ENCODE data around the gene MROH8. TPM values are rescaled to one million over a fixed set of nuclear protein-coding genes. Genes with fewer than 3 reads are reported as not detected.

MROH8 gene
- total and polyA plus RNA-seq, 2 of the 13 experiments (the other 11 are each of a cell fraction or from before 2014, with no cell fraction given): 2.6 to 5.5 TPM

GRCh38 chr20:37147250-37147649, 32.1 kb downstream of the MROH8 start:
- Histone ChIP-seq H3K36me3 (replicated peaks in 1 of 2; ENCODE audit: control insufficient read depth in 1 of 2, insufficient read depth in 2 of 2, low read length in 2 of 2) (no peaks in the 10 kb centered on the region), H2AFZ (ENCODE audit: low read length) (no peak overlapping the region), H3K27ac (ENCODE audit: extremely low read length, insufficient read depth, low read length) (no peak overlapping the region), H3K4me3 (replicated peaks in 1 of 3; ENCODE audit: insufficient read depth in 1 of 3, low read depth in 2 of 3, low read length in 3 of 3) (no peak overlapping the region), H3K79me2 (ENCODE audit: insufficient read depth, low read length) (no peaks in the 10 kb centered on the region), H3K4me1 (ENCODE audit: insufficient read depth, low read length) (peaks cover 11% of the 10 kb centered on the region), H3K27me3 (ENCODE audit: control insufficient read depth in 1 of 2, insufficient read depth in 2 of 2, low read length in 2 of 2) (no peaks in the 10 kb centered on the region), H4K20me1 (ENCODE audit: insufficient read depth, low read length) (no peaks in the 10 kb centered on the region), H3K9ac (ENCODE audit: insufficient read depth, low read depth, low read length) (no peak overlapping the region), H3K9me3 (ENCODE audit: low read length) (no peaks in the 10 kb centered on the region), H3K4me2 (ENCODE audit: low read depth, low read length) (no peak overlapping the region)
- ChIA-PET POLR2A (interaction anchor here (1.1 kb wide), 1 partner anchor 32 kb away, joined by 5 read pairs; the partner anchor contains the start of genes MROH8 and RPN2), CTCF (ENCODE audit: low intra/inter-chr PET ratio, low total read pairs) (no interaction called here)
- in situ Hi-C loops (cut with HindIII; ENCODE audit: extremely low pct_ligation_motif_present, low pct_unique_long_range_greater_than_20kb): no loop called here
- FAIRE-seq: no peak
- peak; percentile 51 for ATAC-seq
- no peak for TF ChIP-seq IRF9 (CRISPR knock-in tag; IDR thresholded peaks at IDR 0.05; ENCODE audit: borderline replicate concordance)
- TF ChIP-seq ZNF891 (CRISPR knock-in tag; IDR thresholded peaks at IDR 0.05): peak; percentile 53; the same call in 1 of the 2 replicates
- TF ChIP-seq, protein P1, sequence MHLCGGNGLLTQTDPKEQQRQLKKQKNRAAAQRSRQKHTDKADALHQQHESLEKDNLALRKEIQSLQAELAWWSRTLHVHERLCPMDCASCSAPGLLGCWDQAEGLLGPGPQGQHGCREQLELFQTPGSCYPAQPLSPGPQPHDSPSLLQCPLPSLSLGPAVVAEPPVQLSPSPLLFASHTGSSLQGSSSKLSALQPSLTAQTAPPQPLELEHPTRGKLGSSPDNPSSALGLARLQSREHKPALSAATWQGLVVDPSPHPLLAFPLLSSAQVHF (CRISPR knock-in tag; IDR thresholded peaks at IDR 0.05): no peak
- TF ChIP-seq NFKBIZ (CRISPR knock-in tag; IDR thresholded peaks at IDR 0.05): peak; percentile 50; the same call in 1 of the 2 replicates
- TF ChIP-seq, protein P2, sequence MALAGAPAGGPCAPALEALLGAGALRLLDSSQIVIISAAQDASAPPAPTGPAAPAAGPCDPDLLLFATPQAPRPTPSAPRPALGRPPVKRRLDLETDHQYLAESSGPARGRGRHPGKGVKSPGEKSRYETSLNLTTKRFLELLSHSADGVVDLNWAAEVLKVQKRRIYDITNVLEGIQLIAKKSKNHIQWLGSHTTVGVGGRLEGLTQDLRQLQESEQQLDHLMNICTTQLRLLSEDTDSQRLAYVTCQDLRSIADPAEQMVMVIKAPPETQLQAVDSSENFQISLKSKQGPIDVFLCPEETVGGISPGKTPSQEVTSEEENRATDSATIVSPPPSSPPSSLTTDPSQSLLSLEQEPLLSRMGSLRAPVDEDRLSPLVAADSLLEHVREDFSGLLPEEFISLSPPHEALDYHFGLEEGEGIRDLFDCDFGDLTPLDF (CRISPR knock-in tag; IDR thresholded peaks at IDR 0.05): 0 out of 2 replicates have a peak, but pooled peaks have one; percentile 9
- no peak for TF ChIP-seq PHF8 (CRISPR knock-in tag; IDR thresholded peaks at IDR 0.05)
- TF ChIP-seq NRL (CRISPR knock-in tag; IDR thresholded peaks at IDR 0.05; ENCODE audit: borderline replicate concordance): peak; percentile 53; the same call in 1 of the 2 replicates
- DNase-seq (ENCODE audit: low spot score): no peak
- intact Hi-C loops (cut with micrococcal nuclease; ENCODE audit: unreplicated experiment): no loop called here
- no TSS peak for BruUV-seq (replicated peaks)
- WGBS (ENCODE audit: low lambda C conversion rate): 79% methylated on average over 6 of the region's 6 CpGs

Data from HepG2 (cell line).